ENCODE measurements around the gene HOXD11. TPM values are rescaled to one million over a fixed set of nuclear protein-coding genes. Genes with fewer than 3 reads are reported as not detected.

The HOXD11 gene
- total RNA-seq, 1 experiment from 2014 or later: 107 TPM

DNA sequence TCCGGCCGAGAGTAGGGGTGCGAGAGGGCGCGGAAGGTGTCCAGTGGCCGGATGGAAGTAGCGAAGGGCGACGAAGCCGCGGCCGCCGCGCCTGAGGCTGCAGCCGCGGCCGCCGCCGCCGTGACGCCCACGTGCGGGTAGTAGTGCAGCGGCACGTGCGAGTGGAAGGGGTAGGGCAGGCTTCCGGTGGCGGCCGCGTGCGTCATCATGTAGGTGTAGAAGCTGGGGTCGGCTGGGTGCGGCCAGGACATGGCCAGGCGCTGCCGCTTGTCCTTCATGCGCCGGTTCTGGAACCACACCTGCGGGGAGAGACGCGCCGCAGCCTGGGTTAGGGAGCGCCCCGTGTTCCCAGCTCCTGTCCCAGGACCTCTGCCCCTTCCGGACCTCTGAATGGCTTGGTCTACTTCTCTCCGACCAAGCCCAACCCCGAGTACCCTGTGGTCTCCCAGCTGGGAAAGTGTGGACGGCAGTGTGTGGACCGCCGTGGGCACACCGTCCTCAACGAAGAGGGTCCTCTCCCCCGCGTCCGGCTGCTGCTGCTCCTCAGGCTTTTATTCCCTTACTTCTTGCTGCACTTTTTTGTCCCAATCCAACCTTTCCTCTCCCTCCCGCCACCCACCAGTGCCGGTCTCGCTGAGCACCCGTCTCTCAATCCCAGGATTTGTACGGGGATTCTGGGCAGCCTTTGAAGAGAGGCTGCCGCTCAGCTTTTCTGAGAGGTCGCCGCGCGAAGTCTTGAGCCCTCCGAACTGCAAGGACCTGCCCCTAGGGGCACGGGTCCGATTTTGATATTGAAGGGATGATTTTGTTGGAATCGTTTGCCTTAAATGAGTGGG, 26.3 kb upstream of the HOXD11 start:
- intact Hi-C loops (cut with micrococcal nuclease; ENCODE audit: unreplicated experiment): loop anchor here (2.0 to 5.0 kb wide), 3 partner anchors 78 to 968 kb away; partner anchors contain the start of gene LNPK
- H3K9me3 ChIP-seq (ENCODE audit: low read depth, low read length, poor library complexity, severe bottlenecking): no peaks in the 10 kb centered on the region
- peaks cover 41% of the 10 kb centered on the region for H3K4me1 ChIP-seq (ENCODE audit: insufficient read depth, low read length, poor library complexity, severe bottlenecking)
- peak; percentile 72 for DNase-seq (ENCODE audit: low spot score)
- TF ChIP-seq EZH2 (IDR thresholded peaks at IDR 0.05; ENCODE audit: borderline replicate concordance, low read depth, low read length, poor library complexity, severe bottlenecking): no peak
- TF ChIP-seq, protein P1, sequence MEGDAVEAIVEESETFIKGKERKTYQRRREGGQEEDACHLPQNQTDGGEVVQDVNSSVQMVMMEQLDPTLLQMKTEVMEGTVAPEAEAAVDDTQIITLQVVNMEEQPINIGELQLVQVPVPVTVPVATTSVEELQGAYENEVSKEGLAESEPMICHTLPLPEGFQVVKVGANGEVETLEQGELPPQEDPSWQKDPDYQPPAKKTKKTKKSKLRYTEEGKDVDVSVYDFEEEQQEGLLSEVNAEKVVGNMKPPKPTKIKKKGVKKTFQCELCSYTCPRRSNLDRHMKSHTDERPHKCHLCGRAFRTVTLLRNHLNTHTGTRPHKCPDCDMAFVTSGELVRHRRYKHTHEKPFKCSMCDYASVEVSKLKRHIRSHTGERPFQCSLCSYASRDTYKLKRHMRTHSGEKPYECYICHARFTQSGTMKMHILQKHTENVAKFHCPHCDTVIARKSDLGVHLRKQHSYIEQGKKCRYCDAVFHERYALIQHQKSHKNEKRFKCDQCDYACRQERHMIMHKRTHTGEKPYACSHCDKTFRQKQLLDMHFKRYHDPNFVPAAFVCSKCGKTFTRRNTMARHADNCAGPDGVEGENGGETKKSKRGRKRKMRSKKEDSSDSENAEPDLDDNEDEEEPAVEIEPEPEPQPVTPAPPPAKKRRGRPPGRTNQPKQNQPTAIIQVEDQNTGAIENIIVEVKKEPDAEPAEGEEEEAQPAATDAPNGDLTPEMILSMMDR (conservative IDR thresholded peaks at IDR 0.05; ENCODE audit: low read depth, low read length): no peak
- ChIA-PET POLR2A (ENCODE audit: low non-redundant PET) (no interaction called here), CTCF (interaction anchor here (1.5 to 2.2 kb wide), 2 partner anchors 390 to 714 kb away, joined by 6 read pairs; no protein-coding TSS in a partner anchor)
- peaks cover 94% of the 10 kb centered on the region for H3K27me3 ChIP-seq (replicated peaks; ENCODE audit: insufficient read depth, low read depth, low read length, poor library complexity)
- H3K4me3 ChIP-seq (ENCODE audit: low read depth, low read length, poor library complexity, severe bottlenecking): peak overlapping the region; percentile 36
- no peaks in the 10 kb centered on the region for H3K36me3 ChIP-seq (ENCODE audit: insufficient read depth, low read length, poor library complexity, severe bottlenecking)
- no TSS peak for BruUV-seq (replicated peaks)
- H3K27ac ChIP-seq (ENCODE audit: low read depth, low read length, poor library complexity, severe bottlenecking): no peak overlapping the region

DNA sequence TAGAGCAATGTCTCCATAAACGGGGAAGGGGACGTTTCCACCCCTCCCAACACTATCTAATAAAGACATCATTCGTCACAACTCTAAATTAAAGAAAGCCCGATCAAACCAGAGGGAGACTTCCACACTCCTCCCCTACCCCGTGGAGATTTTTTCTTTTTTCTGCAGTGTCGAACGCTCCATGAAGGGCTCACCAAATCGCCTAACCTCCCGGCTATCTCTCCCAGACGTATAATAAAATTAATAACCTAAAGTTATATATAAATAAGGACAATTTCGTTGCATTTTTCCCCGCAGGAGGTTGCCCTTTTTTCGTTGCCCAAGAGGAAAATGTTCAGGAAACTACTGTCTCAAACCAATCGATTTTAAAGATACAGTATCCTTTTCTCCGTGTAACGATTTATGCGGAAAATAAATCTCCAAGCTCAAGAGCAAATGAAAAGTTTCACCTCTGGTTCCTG, 25.7 kb upstream of the HOXD11 start:
- ChIA-PET POLR2A (ENCODE audit: low non-redundant PET) (no interaction called here), CTCF (no interaction called here)

DNA sequence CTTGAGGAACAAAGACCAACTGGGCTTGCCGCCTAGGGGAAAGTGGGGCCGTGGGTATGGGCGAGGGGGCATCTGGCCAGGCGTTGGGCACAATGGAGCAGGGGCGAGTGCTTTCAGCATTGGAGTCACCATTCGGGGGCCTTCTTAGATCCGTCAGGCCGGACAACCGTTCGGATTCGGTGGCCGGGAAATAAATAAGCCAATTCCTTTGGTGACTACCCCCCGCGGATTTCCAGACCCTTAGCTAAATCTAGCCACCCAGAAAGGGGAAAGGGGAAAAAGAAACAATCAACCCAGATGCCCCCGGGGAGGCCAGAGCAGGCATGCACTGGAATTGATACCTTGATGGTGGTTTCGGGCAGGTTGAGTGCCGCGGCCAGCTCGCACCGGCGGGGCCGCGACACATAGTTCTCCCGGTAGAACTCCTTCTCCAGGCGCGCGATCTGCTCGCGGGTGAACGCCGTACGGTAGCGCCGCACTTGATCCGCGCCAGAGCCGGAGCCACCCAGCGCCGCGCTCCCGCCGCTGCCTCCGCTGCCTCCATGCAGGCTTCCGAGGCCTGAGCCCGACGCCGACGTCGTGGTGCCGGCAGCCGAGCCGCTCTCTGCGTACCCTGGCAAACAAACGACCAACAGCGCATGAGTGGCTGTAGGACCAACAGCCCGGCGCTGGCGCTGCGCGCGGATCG, 25.1 kb upstream of the HOXD11 start:
- DNase-seq (ENCODE audit: low spot score): peak; percentile 83
- H3K36me3 ChIP-seq (ENCODE audit: insufficient read depth, low read length, poor library complexity, severe bottlenecking): no peaks in the 10 kb centered on the region
- peaks cover 41% of the 10 kb centered on the region for H3K4me1 ChIP-seq (ENCODE audit: insufficient read depth, low read length, poor library complexity, severe bottlenecking)
- H3K27ac ChIP-seq (ENCODE audit: low read depth, low read length, poor library complexity, severe bottlenecking): no peak overlapping the region
- H3K4me3 ChIP-seq (ENCODE audit: low read depth, low read length, poor library complexity, severe bottlenecking): peak overlapping the region; percentile 36
- H3K27me3 ChIP-seq (replicated peaks; ENCODE audit: insufficient read depth, low read depth, low read length, poor library complexity): peaks cover 84% of the 10 kb centered on the region
- BruUV-seq (replicated peaks): no TSS peak
- ChIA-PET POLR2A (ENCODE audit: low non-redundant PET) (no interaction called here), CTCF (no interaction called here)
- intact Hi-C loops (cut with micrococcal nuclease; ENCODE audit: unreplicated experiment): loop anchor here (2.0 to 5.0 kb wide), 3 partner anchors 80 to 970 kb away; partner anchors contain the start of gene LNPK
- no peaks in the 10 kb centered on the region for H3K9me3 ChIP-seq (ENCODE audit: low read depth, low read length, poor library complexity, severe bottlenecking)
- TF ChIP-seq, protein P1 (conservative IDR thresholded peaks at IDR 0.05; ENCODE audit: low read depth, low read length): no peak
- peak; percentile 82 for TF ChIP-seq EZH2 (IDR thresholded peaks at IDR 0.05; ENCODE audit: borderline replicate concordance, low read depth, low read length, poor library complexity, severe bottlenecking)

More for the DNA sequence above, 25.7 kb upstream of the HOXD11 start:
- H3K27me3 ChIP-seq (replicated peaks; ENCODE audit: insufficient read depth, low read depth, low read length, poor library complexity): peaks cover 90% of the 10 kb centered on the region
- no peak for DNase-seq (ENCODE audit: low spot score)
- H3K9me3 ChIP-seq (ENCODE audit: low read depth, low read length, poor library complexity, severe bottlenecking): no peaks in the 10 kb centered on the region
- no peak for TF ChIP-seq EZH2 (IDR thresholded peaks at IDR 0.05; ENCODE audit: borderline replicate concordance, low read depth, low read length, poor library complexity, severe bottlenecking)
- TF ChIP-seq, protein P1 (conservative IDR thresholded peaks at IDR 0.05; ENCODE audit: low read depth, low read length): no peak
- intact Hi-C loops (cut with micrococcal nuclease; ENCODE audit: unreplicated experiment): loop anchor here (2.0 to 5.0 kb wide), 3 partner anchors 79 to 969 kb away; partner anchors contain the start of gene LNPK
- peak overlapping the region; percentile 36 for H3K4me3 ChIP-seq (ENCODE audit: low read depth, low read length, poor library complexity, severe bottlenecking)
- peaks cover 41% of the 10 kb centered on the region for H3K4me1 ChIP-seq (ENCODE audit: insufficient read depth, low read length, poor library complexity, severe bottlenecking)
- no peaks in the 10 kb centered on the region for H3K36me3 ChIP-seq (ENCODE audit: insufficient read depth, low read length, poor library complexity, severe bottlenecking)
- H3K27ac ChIP-seq (ENCODE audit: low read depth, low read length, poor library complexity, severe bottlenecking): no peak overlapping the region
- no TSS peak for BruUV-seq (replicated peaks)
